Mesothelial cell of epicardium (in vitro differentiated cells): Measurements from ENCODE around the gene VOPP1. TPM values are rescaled to one million over a fixed set of nuclear protein-coding genes. Genes with fewer than 3 reads are reported as not detected.

Experiments
- DNase-seq, 2 experiments: peaks; one replicate each; pipeline ENCODE4 v3.0.0; 2021; ENCODE audit warnings: low spot score in 2 of 2; ENCODE audit not compliant: unreplicated experiment in 2 of 2
- H3K27ac Mint-ChIP-seq: 2 replicates; pipeline ENCODE4 v1.8.0; 2021; ENCODE audit warnings: mixed read lengths
- H3K27me3 Mint-ChIP-seq: 2 replicates; pipeline ENCODE4 v1.8.0; 2021; ENCODE audit warnings: low read depth, mixed read lengths
- H3K36me3 Mint-ChIP-seq: 2 replicates; pipeline ENCODE4 v1.8.0; 2021; ENCODE audit warnings: mixed read lengths
- H3K4me1 Mint-ChIP-seq: 2 replicates; pipeline ENCODE4 v1.8.0; 2021; ENCODE audit warnings: mixed read lengths
- H3K4me3 Mint-ChIP-seq: 2 replicates; pipeline ENCODE4 v1.8.0; 2021; ENCODE audit warnings: mild to moderate bottlenecking, moderate library complexity, mixed read lengths
- H3K9me3 Mint-ChIP-seq: 2 replicates; pipeline ENCODE4 v1.8.0; 2021; ENCODE audit warnings: mixed read lengths
- CTCF ChIP-seq: fragments of 200-600 bp; sonication (generic); IDR thresholded peaks from one replicate; pipeline ENCODE4 v1.5.0; 2021; ENCODE audit warnings: antibody characterized with exemption; ENCODE audit not compliant: unreplicated experiment
- total RNA-seq: library from RNA; stranded (reverse); gene quantifications from 3 replicates; pipeline ENCODE4 v1.2.1, GENCODE V29; 2021

The VOPP1 gene
- total RNA-seq, 1 donor from 2014 or later, result 42.8 TPM

DNA sequence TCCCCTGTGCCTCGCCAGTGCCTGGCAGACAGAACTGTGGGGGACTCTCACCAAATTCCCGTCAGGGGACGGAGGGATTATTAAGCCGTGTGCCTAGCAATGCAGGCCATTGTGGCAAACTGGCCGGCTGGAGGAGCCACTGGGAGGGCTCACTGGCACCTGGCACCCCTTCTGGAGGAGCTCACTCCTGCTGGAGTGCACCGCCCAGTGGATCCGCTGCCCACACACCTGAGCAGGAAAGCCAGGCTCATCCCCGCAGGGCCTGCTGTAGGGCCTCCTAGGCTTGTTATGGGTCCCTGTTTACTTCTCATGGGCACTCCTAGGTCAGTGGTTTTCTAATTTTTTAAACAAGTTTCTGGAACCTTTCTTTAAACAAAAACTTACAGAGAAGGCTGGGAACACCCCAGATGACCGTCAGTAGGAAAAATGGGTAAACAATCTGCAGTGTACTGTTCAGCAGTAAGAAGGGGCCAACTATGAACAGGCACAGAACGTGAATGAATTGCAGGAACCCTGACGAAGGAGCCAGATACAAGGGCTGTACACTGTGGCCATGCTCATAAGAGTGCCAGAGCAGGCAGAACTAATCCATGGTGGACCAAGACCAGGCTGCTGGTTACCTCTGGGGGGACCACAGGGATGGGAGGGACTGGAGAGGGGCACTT lies 142.3 kb downstream of the VOPP1 start:
- Mint-ChIP-seq H3K27ac (no peak overlapping the region), H3K27me3 (no peaks in the 10 kb centered on the region), H3K36me3 (peaks cover 15% of the 10 kb centered on the region), H3K4me1 (no peaks in the 10 kb centered on the region), H3K9me3 (no peaks in the 10 kb centered on the region), H3K4me3 (no peak overlapping the region)
- no peak for DNase-seq
- no peak for TF ChIP-seq CTCF

DNA sequence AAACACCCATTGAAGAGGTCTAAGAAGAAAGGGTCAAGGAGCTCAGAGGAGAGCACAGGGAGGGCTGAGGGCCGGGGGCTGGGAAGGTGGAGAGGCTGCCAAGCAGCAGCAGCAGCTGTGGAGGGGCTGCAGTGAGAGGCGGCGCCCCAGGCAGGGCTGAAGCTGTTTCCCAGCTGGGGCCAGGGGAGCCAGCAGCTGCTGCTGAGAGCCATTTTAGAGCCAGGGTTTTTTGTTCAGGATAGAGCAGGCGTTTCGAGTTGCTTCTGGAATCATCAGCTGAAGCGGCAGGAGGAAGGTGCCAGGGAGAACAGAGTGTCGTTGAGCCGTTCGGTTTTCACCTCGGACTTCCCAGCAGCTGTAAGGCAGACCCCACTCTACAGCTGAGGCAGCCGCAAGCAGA lies 144.5 kb downstream of the VOPP1 start:
- H3K9me3 Mint-ChIP-seq, result no peaks in the 10 kb centered on the region
- H3K4me1 Mint-ChIP-seq, result no peaks in the 10 kb centered on the region
- no peak overlapping the region for H3K4me3 Mint-ChIP-seq
- TF ChIP-seq CTCF, result no peak
- H3K27ac Mint-ChIP-seq, result no peak overlapping the region
- H3K36me3 Mint-ChIP-seq, result peaks cover 17% of the 10 kb centered on the region
- DNase-seq, result no peak
- H3K27me3 Mint-ChIP-seq, result no peaks in the 10 kb centered on the region

- Mint-ChIP-seq H3K9me3 (no peaks in the 10 kb centered on the region), H3K36me3 (peaks cover 17% of the 10 kb centered on the region), H3K27me3 (no peaks in the 10 kb centered on the region), H3K4me3 (no peak overlapping the region), H3K27ac (no peak overlapping the region), H3K4me1 (no peaks in the 10 kb centered on the region)
- no peak for TF ChIP-seq CTCF
- no peak for DNase-seq
Observed at GRCh38 chr7:55427342-55427741, 145.0 kb downstream of the VOPP1 start.

DNA sequence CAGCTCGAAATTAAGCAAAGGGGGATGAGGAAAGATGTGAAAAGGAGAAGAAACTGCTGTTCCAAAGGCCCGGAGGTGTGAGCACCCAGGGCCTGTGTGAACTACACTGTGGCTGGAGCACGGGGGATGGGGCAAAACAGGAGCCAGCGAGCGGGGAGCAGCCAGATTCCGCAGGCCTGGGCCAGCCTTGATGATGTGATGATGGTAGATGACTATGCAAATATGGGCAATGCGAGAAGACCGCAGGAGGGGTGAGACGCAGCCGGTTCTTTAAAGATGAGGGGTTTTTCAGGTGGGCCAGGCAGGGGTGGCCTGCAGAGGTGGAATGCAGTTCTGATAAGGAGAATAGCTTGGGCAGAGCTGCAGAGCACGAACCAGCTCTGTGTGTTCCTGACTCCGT lies 145.6 kb downstream of the VOPP1 start:
- DNase-seq, result no peak

GRCh38 chr7:55425141-55425752 lies 147.1 kb downstream of the VOPP1 start:
- H3K4me3 Mint-ChIP-seq, result no peak overlapping the region
- peaks cover 17% of the 10 kb centered on the region for H3K36me3 Mint-ChIP-seq
- peaks cover 6% of the 10 kb centered on the region for H3K4me1 Mint-ChIP-seq
- no peaks in the 10 kb centered on the region for H3K9me3 Mint-ChIP-seq
- H3K27me3 Mint-ChIP-seq, result no peaks in the 10 kb centered on the region
- H3K27ac Mint-ChIP-seq, result no peak overlapping the region
- TF ChIP-seq CTCF, result no peak
- no peak for DNase-seq

More for the DNA sequence above, 145.6 kb downstream of the VOPP1 start:
- Mint-ChIP-seq H3K4me3 (no peak overlapping the region), H3K9me3 (no peaks in the 10 kb centered on the region), H3K4me1 (no peaks in the 10 kb centered on the region), H3K27ac (no peak overlapping the region), H3K27me3 (no peaks in the 10 kb centered on the region), H3K36me3 (peaks cover 17% of the 10 kb centered on the region)
- TF ChIP-seq CTCF, result no peak
